ENCODE data around the gene TSC22D2. TPM values are rescaled to one million over a fixed set of nuclear protein-coding genes. Genes with fewer than 3 reads are reported as not detected.

The TSC22D2 gene
- total and polyA plus RNA-seq, 2 donors (not counting 3 experiments of a cell fraction or from before 2014, with no cell fraction given): 7.6 to 43.9 TPM

DNA sequence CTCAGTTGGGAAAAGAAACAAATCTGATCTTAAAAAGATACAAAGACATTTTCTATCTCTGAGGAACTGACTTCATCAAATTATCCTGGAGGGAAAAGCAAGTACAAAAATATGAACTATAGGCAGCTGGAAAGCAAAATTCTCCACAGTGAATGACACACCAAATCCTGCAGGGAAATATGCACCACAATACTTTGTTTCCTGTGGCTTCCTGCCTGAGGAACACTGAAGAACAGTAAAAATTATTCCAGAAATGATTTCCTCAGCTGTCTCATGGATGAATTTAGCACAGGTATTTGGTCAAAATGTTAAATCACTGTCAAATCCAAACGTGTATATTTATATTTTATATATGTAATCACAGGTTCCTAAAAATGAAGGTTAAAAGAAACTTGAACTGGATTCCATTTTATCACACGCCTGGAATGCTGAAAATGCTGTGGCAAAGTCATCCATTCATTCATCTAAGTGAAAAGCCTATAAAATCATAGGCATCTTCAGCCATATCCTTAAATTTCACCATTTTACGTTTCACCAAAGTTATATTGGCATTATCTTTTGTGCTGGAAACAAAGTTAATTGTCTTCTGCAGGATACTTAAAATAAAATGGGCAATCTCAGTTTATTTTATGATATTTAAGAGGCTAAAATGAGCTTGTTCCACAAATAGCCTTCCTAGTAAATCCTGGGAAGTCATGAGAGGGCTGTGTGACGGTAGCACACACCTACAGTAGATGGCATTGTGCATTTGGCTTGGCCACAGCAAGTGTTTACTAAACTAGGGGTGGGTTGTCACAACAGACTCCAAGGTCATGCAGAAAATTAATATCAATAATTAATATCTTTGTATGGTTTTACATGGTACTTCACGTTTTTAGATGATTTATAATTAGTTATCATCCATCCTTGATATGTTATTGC, 19.3 kb upstream of the TSC22D2 start:
- Histone ChIP-seq H2AFZ (ENCODE audit: low read depth, low read length) (no peak overlapping the region), H4K20me1 (replicated peaks; ENCODE audit: control insufficient read depth, extremely low read depth, insufficient read depth, low read length) (no peaks in the 10 kb centered on the region), H3K9me3 (replicated peaks; ENCODE audit: control insufficient read depth, insufficient read depth, low read length) (no peaks in the 10 kb centered on the region), H3K27ac (ENCODE audit: insufficient read depth, low read depth, low read length) (no peak overlapping the region), H3K36me3 (ENCODE audit: control insufficient read depth in 2 of 2, extremely low read depth in 1 of 2, insufficient read depth in 2 of 2, low read length in 2 of 2) (no peaks in the 10 kb centered on the region), H3K4me3 (replicated peaks in 1 of 3; ENCODE audit: insufficient read depth in 1 of 3, low read depth in 1 of 3, low read length in 3 of 3) (no peak overlapping the region), H3K4me2 (ENCODE audit: insufficient read depth, low read length) (peak overlapping the region; percentile 31), H3K9ac (replicated peaks; ENCODE audit: extremely low read depth, insufficient read depth, low read length) (no peak overlapping the region), H3K27me3 (ENCODE audit: control insufficient read depth in 2 of 2, insufficient read depth in 2 of 2, low read length in 2 of 2) (no peaks in the 10 kb centered on the region), H3K9me1 (replicated peaks; ENCODE audit: control insufficient read depth, extremely low read depth, insufficient read depth, low read length) (no peaks in the 10 kb centered on the region), H3K79me2 (ENCODE audit: control insufficient read depth, insufficient read depth, low read length) (no peaks in the 10 kb centered on the region), H3K4me1 (ENCODE audit: control insufficient read depth, extremely low read depth, insufficient read depth, low read length) (peaks cover 26% of the 10 kb centered on the region)
- no peak for TF ChIP-seq GATA2 (IDR thresholded peaks at IDR 0.05; ENCODE audit: insufficient read depth, insufficient read length, low read depth, low read length)
- peak; percentile 14 for TF ChIP-seq FOS (IDR thresholded peaks at IDR 0.05; ENCODE audit: borderline replicate concordance, insufficient read depth, low read length)
- intact Hi-C loops (cut with micrococcal nuclease) (loop anchor here (2.0 kb wide), 1 partner anchor 18 kb away; no protein-coding TSS in a partner anchor), dilution Hi-C loops (cut with MboI; ENCODE audit: extremely low pct_ligation_motif_present, low sequenced_read_pairs) (no loop called here)
- POLR2A ChIA-PET: no interaction called here
- CTCF ChIA-PET: interaction anchor here (0.9 to 1.4 kb wide), 3 partner anchors 12 to 106 kb away, joined by 3 to 4 read pairs (median 4); no protein-coding TSS in a partner anchor
- BruUV-seq (replicated peaks): no TSS peak
- FAIRE-seq (peak; percentile 70), DNase-seq (ENCODE audit: low read depth, low spot score) (peak; percentile 47)

GRCh38 chr3:150390087-150390486, 18.0 kb upstream of the TSC22D2 start:
- Histone ChIP-seq H3K9me3 (replicated peaks; ENCODE audit: control insufficient read depth, insufficient read depth, low read length) (no peaks in the 10 kb centered on the region), H3K4me2 (ENCODE audit: insufficient read depth, low read length) (no peak overlapping the region), H3K9ac (replicated peaks; ENCODE audit: extremely low read depth, insufficient read depth, low read length) (no peak overlapping the region), H3K79me2 (ENCODE audit: control insufficient read depth, insufficient read depth, low read length) (no peaks in the 10 kb centered on the region), H2AFZ (ENCODE audit: low read depth, low read length) (no peak overlapping the region), H3K4me3 (replicated peaks in 1 of 3; ENCODE audit: insufficient read depth in 1 of 3, low read depth in 1 of 3, low read length in 3 of 3) (no peak overlapping the region), H3K36me3 (ENCODE audit: control insufficient read depth in 2 of 2, extremely low read depth in 1 of 2, insufficient read depth in 2 of 2, low read length in 2 of 2) (no peaks in the 10 kb centered on the region), H3K27ac (ENCODE audit: insufficient read depth, low read depth, low read length) (no peak overlapping the region), H3K9me1 (replicated peaks; ENCODE audit: control insufficient read depth, extremely low read depth, insufficient read depth, low read length) (no peaks in the 10 kb centered on the region), H3K4me1 (ENCODE audit: control insufficient read depth, extremely low read depth, insufficient read depth, low read length) (peaks cover 26% of the 10 kb centered on the region), H3K27me3 (ENCODE audit: control insufficient read depth in 2 of 2, insufficient read depth in 2 of 2, low read length in 2 of 2) (no peaks in the 10 kb centered on the region), H4K20me1 (replicated peaks; ENCODE audit: control insufficient read depth, extremely low read depth, insufficient read depth, low read length) (no peaks in the 10 kb centered on the region)
- TF ChIP-seq JUN (IDR thresholded peaks at IDR 0.05; ENCODE audit: borderline replicate concordance, insufficient read depth, insufficient read length, low read depth) (no peak), FOS (IDR thresholded peaks at IDR 0.05; ENCODE audit: borderline replicate concordance, insufficient read depth, low read length) (no peak), MYC (IDR thresholded peaks at IDR 0.05; ENCODE audit: low read depth, low read length) (no peak), GATA2 (IDR thresholded peaks at IDR 0.05; ENCODE audit: insufficient read depth, insufficient read length, low read depth, low read length) (no peak), POLR2A (IDR thresholded peaks at IDR 0.05; ENCODE audit: low read depth, low read length) (no peak), CTCF (IDR thresholded peaks at IDR 0.05; ENCODE audit: extremely low read depth in 1 of 2, insufficient read depth in 1 of 2, low read depth in 1 of 2, low read length in 2 of 2) (no peak), EZH2 (IDR thresholded peaks at IDR 0.05; ENCODE audit: borderline replicate concordance, low read depth, low read length, severe bottlenecking) (no peak), POLR2AphosphoS5 (IDR thresholded peaks at IDR 0.05; ENCODE audit: insufficient read depth, low read depth, low read length) (no peak)
- TF ChIP-seq, protein P1, sequence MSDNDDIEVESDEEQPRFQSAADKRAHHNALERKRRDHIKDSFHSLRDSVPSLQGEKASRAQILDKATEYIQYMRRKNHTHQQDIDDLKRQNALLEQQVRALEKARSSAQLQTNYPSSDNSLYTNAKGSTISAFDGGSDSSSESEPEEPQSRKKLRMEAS (IDR thresholded peaks at IDR 0.05; ENCODE audit: insufficient read depth, insufficient read length): no peak
- POLR2A ChIA-PET: interaction anchor here (1.8 kb wide), 1 partner anchor 18 kb away, joined by 4 read pairs; no protein-coding TSS in a partner anchor
- dilution Hi-C loops (cut with MboI; ENCODE audit: extremely low pct_ligation_motif_present, low sequenced_read_pairs): no loop called here
- DNase-seq (ENCODE audit: low read depth, low spot score) (no peak), FAIRE-seq (no peak)
- no TSS peak for BruUV-seq (replicated peaks)
- CTCF ChIA-PET: no interaction called here
- intact Hi-C loops (cut with micrococcal nuclease): loop anchor here (2.0 kb wide), 1 partner anchor 17 kb away; no protein-coding TSS in a partner anchor

Data from endothelial cell of umbilical vein (primary cell).